ENCODE data around the gene PRSS48.

PRSS48 gene, protein sequence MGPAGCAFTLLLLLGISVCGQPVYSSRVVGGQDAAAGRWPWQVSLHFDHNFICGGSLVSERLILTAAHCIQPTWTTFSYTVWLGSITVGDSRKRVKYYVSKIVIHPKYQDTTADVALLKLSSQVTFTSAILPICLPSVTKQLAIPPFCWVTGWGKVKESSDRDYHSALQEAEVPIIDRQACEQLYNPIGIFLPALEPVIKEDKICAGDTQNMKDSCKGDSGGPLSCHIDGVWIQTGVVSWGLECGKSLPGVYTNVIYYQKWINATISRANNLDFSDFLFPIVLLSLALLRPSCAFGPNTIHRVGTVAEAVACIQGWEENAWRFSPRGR

DNA sequence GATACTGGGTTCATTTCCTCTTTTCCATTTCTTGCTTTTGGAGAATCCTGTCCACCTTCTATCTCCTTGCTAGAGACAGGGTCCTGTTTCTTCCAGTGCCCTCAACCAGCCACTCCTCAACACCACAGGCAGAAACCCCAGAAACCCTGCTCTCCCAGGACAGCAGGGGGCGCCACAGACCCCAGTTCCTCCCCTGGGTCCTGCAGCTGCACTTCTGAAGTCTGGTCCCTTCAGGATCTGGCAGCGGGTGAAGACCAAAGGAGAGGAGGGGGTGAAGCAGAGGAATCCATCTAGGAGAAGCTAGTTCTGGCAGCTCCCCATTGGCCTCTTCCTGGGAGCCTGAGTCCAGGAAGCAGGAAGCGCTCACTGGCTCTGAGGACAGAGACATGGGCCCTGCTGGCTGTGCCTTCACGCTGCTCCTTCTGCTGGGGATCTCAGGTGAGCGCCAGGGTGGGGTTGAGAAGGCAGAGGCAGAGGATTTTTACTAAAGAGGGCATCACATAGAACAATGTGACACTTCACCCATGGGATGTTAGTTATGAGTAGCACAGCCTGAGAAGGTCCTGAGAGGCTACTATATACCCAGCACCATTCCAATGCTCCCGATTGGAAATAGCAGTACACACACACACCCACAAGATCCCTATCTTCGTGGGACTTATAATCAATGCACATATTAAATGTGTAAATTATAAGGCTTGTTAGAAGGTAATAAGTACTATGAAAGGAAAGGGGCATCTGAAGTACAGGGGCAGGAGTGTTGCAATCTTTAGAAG lies at the start of gene PRSS48:
Gene PRSS48 (plus strand): TSS at position 375 of the 776 bp plus-strand sequence. CDS start 12 bp downstream, at position 387.
- in situ Hi-C loops (cut with HindIII; ENCODE audit: low sequenced_read_pairs), result no loop called here
- no peak within 1 kb of the TSS for H3K4me3 ChIP-seq (ENCODE audit: low read depth, low read length)
- TF ChIP-seq, protein P1, sequence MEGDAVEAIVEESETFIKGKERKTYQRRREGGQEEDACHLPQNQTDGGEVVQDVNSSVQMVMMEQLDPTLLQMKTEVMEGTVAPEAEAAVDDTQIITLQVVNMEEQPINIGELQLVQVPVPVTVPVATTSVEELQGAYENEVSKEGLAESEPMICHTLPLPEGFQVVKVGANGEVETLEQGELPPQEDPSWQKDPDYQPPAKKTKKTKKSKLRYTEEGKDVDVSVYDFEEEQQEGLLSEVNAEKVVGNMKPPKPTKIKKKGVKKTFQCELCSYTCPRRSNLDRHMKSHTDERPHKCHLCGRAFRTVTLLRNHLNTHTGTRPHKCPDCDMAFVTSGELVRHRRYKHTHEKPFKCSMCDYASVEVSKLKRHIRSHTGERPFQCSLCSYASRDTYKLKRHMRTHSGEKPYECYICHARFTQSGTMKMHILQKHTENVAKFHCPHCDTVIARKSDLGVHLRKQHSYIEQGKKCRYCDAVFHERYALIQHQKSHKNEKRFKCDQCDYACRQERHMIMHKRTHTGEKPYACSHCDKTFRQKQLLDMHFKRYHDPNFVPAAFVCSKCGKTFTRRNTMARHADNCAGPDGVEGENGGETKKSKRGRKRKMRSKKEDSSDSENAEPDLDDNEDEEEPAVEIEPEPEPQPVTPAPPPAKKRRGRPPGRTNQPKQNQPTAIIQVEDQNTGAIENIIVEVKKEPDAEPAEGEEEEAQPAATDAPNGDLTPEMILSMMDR (IDR thresholded peaks at IDR 0.05; ENCODE audit: low read depth, low read length, missing control alignments), result peak; percentile 80
- DNase-seq (ENCODE audit: low read depth), result peak; percentile 20

GRCh38 chr4:151227172-151227571 lies 49.8 kb upstream of the PRSS48 start:
- DNase-seq (ENCODE audit: low read depth), result no peak
- no peak overlapping the region for H3K4me3 ChIP-seq (ENCODE audit: low read depth, low read length)
- in situ Hi-C loops (cut with HindIII; ENCODE audit: low sequenced_read_pairs), result no loop called here
- TF ChIP-seq, protein P1 (IDR thresholded peaks at IDR 0.05; ENCODE audit: low read depth, low read length, missing control alignments), result no peak

- TF ChIP-seq, protein P1 (IDR thresholded peaks at IDR 0.05; ENCODE audit: low read depth, low read length, missing control alignments), result no peak
- peak; percentile 28 for DNase-seq (ENCODE audit: low read depth)
- no peak overlapping the region for H3K4me3 ChIP-seq (ENCODE audit: low read depth, low read length)
- in situ Hi-C loops (cut with HindIII; ENCODE audit: low sequenced_read_pairs), result no loop called here
Measured at GRCh38 chr4:151227731-151228130, 49.2 kb upstream of the PRSS48 start.

- H3K4me3 ChIP-seq (ENCODE audit: low read depth, low read length), result no peak overlapping the region
- peak; percentile 52 for DNase-seq (ENCODE audit: low read depth)
- TF ChIP-seq, protein P1 (IDR thresholded peaks at IDR 0.05; ENCODE audit: low read depth, low read length, missing control alignments), result no peak
Measured at GRCh38 chr4:151228189-151229119, 48.5 kb upstream of the PRSS48 start.

DNA sequence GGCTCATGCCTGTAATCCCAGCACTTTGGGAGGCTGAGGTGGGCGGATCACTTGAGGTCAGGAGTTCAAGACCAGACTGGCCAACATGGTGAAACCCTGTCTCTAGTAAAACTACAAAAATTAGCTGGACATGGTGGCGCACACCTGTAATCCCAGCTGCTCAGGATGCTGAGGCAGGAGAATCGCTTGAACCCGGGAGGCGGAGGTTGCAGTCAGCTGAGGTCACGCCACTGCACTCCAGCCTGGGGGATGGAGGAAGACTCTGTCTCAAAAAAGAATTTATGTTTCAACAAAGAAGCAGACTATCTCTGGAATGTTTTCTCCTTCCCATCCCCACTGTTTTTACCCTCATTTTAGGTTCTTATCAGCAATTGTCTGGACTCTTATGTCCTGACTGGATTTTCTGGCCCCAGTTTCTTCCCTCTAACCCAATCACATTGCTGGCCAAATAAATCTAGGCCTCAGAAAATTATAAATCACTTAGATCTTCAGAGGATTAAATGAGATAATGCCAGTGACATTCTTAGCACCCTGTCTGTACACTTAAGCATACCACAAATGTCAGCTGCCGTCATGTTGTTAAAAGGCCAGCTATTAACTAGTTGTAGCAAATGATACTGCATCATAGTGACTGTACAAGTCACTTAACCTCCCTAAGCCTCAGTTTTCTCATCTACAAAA lies 44.9 kb upstream of the PRSS48 start:
- in situ Hi-C loops (cut with HindIII; ENCODE audit: low sequenced_read_pairs), result no loop called here
- DNase-seq (ENCODE audit: low read depth), result no peak
- H3K4me3 ChIP-seq (ENCODE audit: low read depth, low read length), result no peak overlapping the region
- TF ChIP-seq, protein P1 (IDR thresholded peaks at IDR 0.05; ENCODE audit: low read depth, low read length, missing control alignments), result no peak

More at GRCh38 chr4:151228189-151229119, 48.5 kb upstream of the PRSS48 start:
- in situ Hi-C loops (cut with HindIII; ENCODE audit: low sequenced_read_pairs), result no loop called here
